ENCODE measurements around the gene FCN2. TPM values are rescaled to one million over a fixed set of nuclear protein-coding genes. Genes with fewer than 3 reads are reported as not detected.

FCN2 gene
- polyA plus RNA-seq, 1 of the 3 experiments (the other 2 are of a cell fraction), result not detected

GRCh38 chr9:134858051-134858841, 22.4 kb upstream of the FCN2 start:
- Histone ChIP-seq H3K9ac (no peak overlapping the region), H3K4me3 (ENCODE audit: low read depth in 2 of 2, low read length in 1 of 2) (no peak overlapping the region), H3K27ac (ENCODE audit: low read depth in 2 of 2, low read length in 1 of 2) (no peak overlapping the region), H3K79me2 (ENCODE audit: insufficient read depth) (no peaks in the 10 kb centered on the region), H4K20me1 (ENCODE audit: insufficient read depth) (no peaks in the 10 kb centered on the region), H3K36me3 (replicated peaks in 1 of 2; ENCODE audit: control insufficient read depth in 1 of 2, insufficient read depth in 2 of 2, low read length in 1 of 2) (no peaks in the 10 kb centered on the region), H3K9me3 (no peaks in the 10 kb centered on the region), H3K4me2 (no peak overlapping the region), H3K27me3 (ENCODE audit: insufficient read depth) (no peaks in the 10 kb centered on the region), H3K4me1 (ENCODE audit: control insufficient read depth in 1 of 2, insufficient read depth in 2 of 2, low read depth in 1 of 2, low read length in 1 of 2) (no peaks in the 10 kb centered on the region), H2AFZ (ENCODE audit: low read depth) (no peak overlapping the region), H3F3A (replicated peaks; ENCODE audit: insufficient read depth) (no peaks in the 10 kb centered on the region), H3K9me2 (no peaks in the 10 kb centered on the region)
- no peak for DNase-seq
- TF ChIP-seq FOSL2 (IDR thresholded peaks at IDR 0.05; ENCODE audit: borderline replicate concordance, low read depth), result peak; percentile 15; the same call in 1 of the 2 replicates
- no peak for TF ChIP-seq FOXM1 (IDR thresholded peaks at IDR 0.05; ENCODE audit: low read depth)
- TF ChIP-seq SMC3 (IDR thresholded peaks at IDR 0.05; ENCODE audit: low read depth, low read length), result no peak
- CTCF ChIA-PET, result no interaction called here
- 22% methylated on average over 11 of the region's 11 CpGs for WGBS (ENCODE audit: low lambda C conversion rate)
- POLR2A ChIA-PET, result no interaction called here

- H3K79me2 ChIP-seq (ENCODE audit: insufficient read depth), result no peaks in the 10 kb centered on the region
- no peak overlapping the region for H2AFZ ChIP-seq (ENCODE audit: low read depth)
- no peak overlapping the region for H3K27ac ChIP-seq (ENCODE audit: low read depth in 2 of 2, low read length in 1 of 2)
- no peaks in the 10 kb centered on the region for H3K27me3 ChIP-seq (ENCODE audit: insufficient read depth)
- DNase-seq, result no peak
- no peaks in the 10 kb centered on the region for H4K20me1 ChIP-seq (ENCODE audit: insufficient read depth)
- no peaks in the 10 kb centered on the region for H3K36me3 ChIP-seq (replicated peaks in 1 of 2; ENCODE audit: control insufficient read depth in 1 of 2, insufficient read depth in 2 of 2, low read length in 1 of 2)
- no peaks in the 10 kb centered on the region for H3F3A ChIP-seq (replicated peaks; ENCODE audit: insufficient read depth)
- POLR2A ChIA-PET, result no interaction called here
- H3K9me3 ChIP-seq, result no peaks in the 10 kb centered on the region
- no peak overlapping the region for H3K9ac ChIP-seq
- no peaks in the 10 kb centered on the region for H3K9me2 ChIP-seq
- H3K4me2 ChIP-seq, result no peak overlapping the region
- CTCF ChIA-PET, result no interaction called here
- H3K4me3 ChIP-seq (ENCODE audit: low read depth in 2 of 2, low read length in 1 of 2), result no peak overlapping the region
- WGBS (ENCODE audit: low lambda C conversion rate), result 46% methylated on average over 13 of the region's 13 CpGs
- TF ChIP-seq FOSL2 (IDR thresholded peaks at IDR 0.05; ENCODE audit: borderline replicate concordance, low read depth), result no peak
- no peak for TF ChIP-seq SIN3A (IDR thresholded peaks at IDR 0.05; ENCODE audit: borderline replicate concordance, low read depth, low read length)
- no peak for TF ChIP-seq TCF12 (IDR thresholded peaks at IDR 0.05)
- no peak for TF ChIP-seq TAF1 (IDR thresholded peaks at IDR 0.05; ENCODE audit: borderline replicate concordance, low read depth, low read length)
- no peak for TF ChIP-seq CTCF (IDR thresholded peaks at IDR 0.05)
- no peak for TF ChIP-seq USF2 (IDR thresholded peaks at IDR 0.05; ENCODE audit: borderline replicate concordance, low read depth, low read length)
- TF ChIP-seq NFIC (IDR thresholded peaks at IDR 0.05; ENCODE audit: borderline replicate concordance), result no peak
- TF ChIP-seq NRF1 (IDR thresholded peaks at IDR 0.05; ENCODE audit: low read depth, low read length), result no peak
- TF ChIP-seq GATA2 (CRISPR knock-in tag; IDR thresholded peaks at IDR 0.05), result no peak
- no peak for TF ChIP-seq EZH2phosphoT487 (IDR thresholded peaks at IDR 0.05; ENCODE audit: borderline replicate concordance, low read depth)
- TF ChIP-seq RFX5 (IDR thresholded peaks at IDR 0.05; ENCODE audit: low read length), result no peak
- no peak for TF ChIP-seq PBX3 (IDR thresholded peaks at IDR 0.05)
- no peak for TF ChIP-seq RXRA (IDR thresholded peaks at IDR 0.05; ENCODE audit: borderline replicate concordance, low read depth)
- no peak for TF ChIP-seq ELF1 (IDR thresholded peaks at IDR 0.05)
- H3K4me1 ChIP-seq (ENCODE audit: control insufficient read depth in 1 of 2, insufficient read depth in 2 of 2, low read depth in 1 of 2, low read length in 1 of 2), result no peaks in the 10 kb centered on the region
These were observed 20.1 kb upstream of the FCN2 start for GRCh38 chr9:134860510-134860909.
